22Rv1 (cell line): ENCODE data around the gene TSPAN2.

Experiments used
- H3K27ac ChIP-seq: fragments of 450-650 bp; 2 replicates; pipeline ENCODE4 v1.5.1; 2017
- ZFX ChIP-seq: fragments of 450-650 bp; IDR thresholded peaks from 2 replicates; pipeline ENCODE4 v1.6.1; 2017; ENCODE audit warnings: antibody characterized with exemption, borderline replicate concordance
- TF ChIP-seq, protein P1 (sequence below): fragments of 450-650 bp; IDR thresholded peaks from 2 replicates; pipeline ENCODE4 v1.5.1; 2017; ENCODE audit warnings: mild to moderate bottlenecking

Gene TSPAN2

DNA sequence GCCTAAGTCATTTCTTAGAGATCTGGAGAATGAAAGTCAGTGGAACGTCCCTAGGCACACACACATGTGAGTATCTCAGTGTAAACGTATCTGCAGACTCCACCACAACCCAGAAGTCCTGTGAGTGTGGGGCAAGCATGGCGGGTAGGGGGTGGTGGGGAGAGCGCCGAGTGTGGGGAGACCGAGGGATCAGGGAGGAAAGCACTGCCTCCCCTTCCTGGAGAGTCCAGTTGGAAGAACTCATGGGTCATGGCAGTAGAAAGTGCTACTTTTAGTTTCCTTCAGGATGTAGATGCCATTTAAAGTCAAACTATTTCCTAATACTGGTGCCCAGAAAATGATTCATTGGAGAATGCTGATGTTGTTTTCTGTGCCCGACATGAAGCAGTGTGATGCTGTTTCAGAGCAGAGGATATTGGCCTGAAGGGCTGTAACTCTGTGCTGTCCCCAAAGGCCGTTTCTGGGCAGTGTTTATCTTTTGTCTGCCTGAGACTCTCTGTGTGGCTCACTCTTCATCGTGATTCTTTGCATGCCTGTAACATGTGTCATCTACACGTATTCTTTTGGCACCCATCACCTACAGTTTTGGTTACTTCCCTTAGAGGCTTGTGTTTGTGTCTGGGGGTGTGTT lies 45.7 kb upstream of the TSPAN2 start:
- no peak for TF ChIP-seq ZFX
- H3K27ac ChIP-seq = no peak overlapping the region

GRCh38 chr1:115134231-115134630 lies 44.9 kb upstream of the TSPAN2 start:
- TF ChIP-seq, protein P1, sequence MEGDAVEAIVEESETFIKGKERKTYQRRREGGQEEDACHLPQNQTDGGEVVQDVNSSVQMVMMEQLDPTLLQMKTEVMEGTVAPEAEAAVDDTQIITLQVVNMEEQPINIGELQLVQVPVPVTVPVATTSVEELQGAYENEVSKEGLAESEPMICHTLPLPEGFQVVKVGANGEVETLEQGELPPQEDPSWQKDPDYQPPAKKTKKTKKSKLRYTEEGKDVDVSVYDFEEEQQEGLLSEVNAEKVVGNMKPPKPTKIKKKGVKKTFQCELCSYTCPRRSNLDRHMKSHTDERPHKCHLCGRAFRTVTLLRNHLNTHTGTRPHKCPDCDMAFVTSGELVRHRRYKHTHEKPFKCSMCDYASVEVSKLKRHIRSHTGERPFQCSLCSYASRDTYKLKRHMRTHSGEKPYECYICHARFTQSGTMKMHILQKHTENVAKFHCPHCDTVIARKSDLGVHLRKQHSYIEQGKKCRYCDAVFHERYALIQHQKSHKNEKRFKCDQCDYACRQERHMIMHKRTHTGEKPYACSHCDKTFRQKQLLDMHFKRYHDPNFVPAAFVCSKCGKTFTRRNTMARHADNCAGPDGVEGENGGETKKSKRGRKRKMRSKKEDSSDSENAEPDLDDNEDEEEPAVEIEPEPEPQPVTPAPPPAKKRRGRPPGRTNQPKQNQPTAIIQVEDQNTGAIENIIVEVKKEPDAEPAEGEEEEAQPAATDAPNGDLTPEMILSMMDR = no peak
- no peak for TF ChIP-seq ZFX
- H3K27ac ChIP-seq = no peak overlapping the region

DNA sequence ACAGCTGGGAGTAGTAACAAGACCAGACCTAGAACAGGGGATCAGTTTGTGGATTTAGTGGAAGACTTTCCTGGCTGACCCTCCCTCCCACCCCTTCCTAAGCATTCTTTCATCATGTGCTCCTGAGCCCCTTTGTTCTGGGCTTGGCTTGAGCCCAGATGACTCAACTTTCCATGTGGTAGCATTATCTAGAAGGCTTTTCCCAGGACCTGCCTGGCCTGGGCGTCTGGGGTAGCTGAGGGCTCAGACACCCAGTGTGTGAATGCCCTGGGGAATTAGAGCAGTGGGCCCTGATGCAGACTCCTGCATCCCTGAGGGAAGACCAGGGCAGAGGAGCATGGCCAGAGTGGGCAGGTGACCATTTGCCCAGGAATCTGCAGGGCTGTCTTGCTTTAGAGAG lies 44.1 kb upstream of the TSPAN2 start:
- TF ChIP-seq, protein P1 = no peak
- TF ChIP-seq ZFX = no peak
- no peak overlapping the region for H3K27ac ChIP-seq

DNA sequence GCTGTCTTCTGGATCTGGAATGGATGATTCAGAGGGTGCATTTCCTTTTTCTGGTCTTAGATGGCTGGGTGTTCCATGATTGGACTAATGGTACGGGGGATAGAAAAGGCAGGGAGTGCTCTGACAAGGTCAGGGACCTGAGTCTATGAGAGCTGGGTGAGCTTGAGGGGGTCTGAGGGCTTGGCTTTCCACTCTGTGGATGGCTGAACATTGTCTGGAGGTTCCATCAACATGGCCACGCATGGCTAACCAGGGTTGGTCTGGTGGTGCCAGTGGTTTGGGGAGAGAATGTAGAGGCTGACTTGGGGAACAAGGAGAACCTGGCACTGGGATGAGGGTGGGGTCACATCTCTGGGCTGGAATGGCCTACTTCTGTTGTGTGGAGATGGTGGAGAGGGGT lies 41.5 kb upstream of the TSPAN2 start:
- TF ChIP-seq ZFX = no peak
- TF ChIP-seq, protein P1 = no peak
- H3K27ac ChIP-seq = no peak overlapping the region

GRCh38 chr1:115129071-115129640 lies 39.9 kb upstream of the TSPAN2 start:
- no peak overlapping the region for H3K27ac ChIP-seq
- no peak for TF ChIP-seq ZFX
- TF ChIP-seq, protein P1 = no peak

DNA sequence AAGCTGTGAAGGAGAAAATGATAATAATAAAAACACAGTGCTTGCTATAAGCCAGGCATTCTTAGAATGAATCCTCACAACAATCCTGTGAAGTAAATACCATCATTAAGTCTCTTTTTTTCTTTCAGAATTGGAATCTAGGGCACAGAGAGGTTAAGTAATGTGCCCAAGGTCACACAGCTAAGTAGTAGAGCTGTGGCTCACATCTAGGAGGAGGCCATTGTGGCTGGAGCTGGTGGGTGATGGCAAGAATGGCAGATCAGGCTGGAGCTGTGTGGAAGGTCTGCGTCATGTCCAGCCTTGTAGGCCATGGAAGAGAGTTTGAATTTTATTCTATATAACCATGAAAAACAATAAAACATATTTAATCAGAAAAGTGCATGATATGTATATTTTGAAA lies 38.2 kb upstream of the TSPAN2 start:
- H3K27ac ChIP-seq = no peak overlapping the region
- TF ChIP-seq, protein P1 = no peak
- no peak for TF ChIP-seq ZFX

- no peak for TF ChIP-seq ZFX
- TF ChIP-seq, protein P1 = no peak
- no peak overlapping the region for H3K27ac ChIP-seq
Observed at GRCh38 chr1:115126516-115126915, 37.2 kb upstream of the TSPAN2 start.
